ENCODE results near the gene IL10RA. TPM values are rescaled to one million over a fixed set of nuclear protein-coding genes. Genes with fewer than 3 reads are reported as not detected.

Gene IL10RA
- polyA plus RNA-seq, 3 donors: 152 to 413 (median 226) TPM

DNA sequence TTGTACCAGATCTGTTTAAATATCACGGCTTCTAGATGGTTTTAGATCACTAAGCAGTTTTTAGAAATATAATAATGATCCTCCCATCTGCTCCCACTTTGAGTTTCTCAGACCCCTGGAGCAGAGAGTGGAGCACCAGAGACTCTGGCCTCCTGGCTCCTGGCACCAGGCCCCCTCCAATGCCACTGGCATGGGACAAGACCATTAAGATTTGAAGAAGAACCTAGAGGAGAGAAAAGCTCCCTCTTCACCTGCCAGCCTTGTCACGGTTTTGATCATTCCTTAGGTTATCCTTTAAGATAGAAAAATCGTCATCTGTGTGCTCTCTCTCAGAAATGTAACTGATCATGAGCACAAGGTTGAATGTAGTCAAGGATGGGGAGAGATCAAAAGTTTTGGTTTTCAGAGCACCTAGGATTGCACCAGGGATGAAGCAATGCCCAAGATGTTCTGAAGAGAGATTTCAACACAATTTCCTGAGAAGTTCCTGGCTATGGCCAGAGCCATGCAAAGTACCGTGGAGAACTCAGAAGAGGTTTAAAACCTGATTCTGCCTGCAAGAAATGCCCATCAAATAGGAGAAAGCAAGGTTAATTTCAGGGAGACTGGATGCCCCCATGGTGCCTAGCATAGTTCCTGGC is 22.2 kb downstream of the IL10RA start:
- Mint-ChIP-seq H3K9me3 (peaks cover 3 to 10% (median 6%) of the 10 kb centered on the region in 7 donors), H3K27ac (peak overlapping the region; percentile 95 to 99 (median 98)), H3K36me3 (peaks cover 7 to 11% of the 10 kb centered on the region in 2 donors), H3K27me3 (ENCODE audit: low read depth in 3 of 3) (no peaks in the 10 kb centered on the region), H3K4me3 (peak overlapping the region in 1 of 2 donors; percentile 74), H3K4me1 (peaks cover 100% of the 10 kb centered on the region)
- no peak overlapping the region for H2AFZ ChIP-seq (ENCODE audit: insufficient read depth, low read depth, low read length, poor library complexity, severe bottlenecking)
- peak overlapping the region; percentile 80 to 98 for H3K27ac ChIP-seq (ENCODE audit: low read depth in 1 of 2, low read length in 2 of 2)
- peak overlapping the region; percentile 54 for H3K4me2 ChIP-seq (replicated peaks; ENCODE audit: extremely low read depth, low read length, poor library complexity, severe bottlenecking)
- WGBS (ENCODE audit: insufficient coverage): 0% methylated on average over 2 of the region's 4 CpGs
- DNase-seq: peak; percentile 57 to 85 (median 81)
- H3K9ac ChIP-seq (ENCODE audit: insufficient read depth, low read length, poor library complexity, severe bottlenecking): peak overlapping the region; percentile 35
- no peaks in the 10 kb centered on the region for H4K20me1 ChIP-seq (ENCODE audit: insufficient read depth, low read length)
- TF ChIP-seq, protein P1, sequence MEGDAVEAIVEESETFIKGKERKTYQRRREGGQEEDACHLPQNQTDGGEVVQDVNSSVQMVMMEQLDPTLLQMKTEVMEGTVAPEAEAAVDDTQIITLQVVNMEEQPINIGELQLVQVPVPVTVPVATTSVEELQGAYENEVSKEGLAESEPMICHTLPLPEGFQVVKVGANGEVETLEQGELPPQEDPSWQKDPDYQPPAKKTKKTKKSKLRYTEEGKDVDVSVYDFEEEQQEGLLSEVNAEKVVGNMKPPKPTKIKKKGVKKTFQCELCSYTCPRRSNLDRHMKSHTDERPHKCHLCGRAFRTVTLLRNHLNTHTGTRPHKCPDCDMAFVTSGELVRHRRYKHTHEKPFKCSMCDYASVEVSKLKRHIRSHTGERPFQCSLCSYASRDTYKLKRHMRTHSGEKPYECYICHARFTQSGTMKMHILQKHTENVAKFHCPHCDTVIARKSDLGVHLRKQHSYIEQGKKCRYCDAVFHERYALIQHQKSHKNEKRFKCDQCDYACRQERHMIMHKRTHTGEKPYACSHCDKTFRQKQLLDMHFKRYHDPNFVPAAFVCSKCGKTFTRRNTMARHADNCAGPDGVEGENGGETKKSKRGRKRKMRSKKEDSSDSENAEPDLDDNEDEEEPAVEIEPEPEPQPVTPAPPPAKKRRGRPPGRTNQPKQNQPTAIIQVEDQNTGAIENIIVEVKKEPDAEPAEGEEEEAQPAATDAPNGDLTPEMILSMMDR (IDR thresholded peaks at IDR 0.05): no peak
- peaks cover 100% of the 10 kb centered on the region in 2 donors for H3K4me1 ChIP-seq (ENCODE audit: control insufficient read depth in 1 of 2, insufficient read depth in 2 of 2, low read length in 2 of 2)
- peaks cover 5% of the 10 kb centered on the region for H3K79me2 ChIP-seq (ENCODE audit: insufficient read depth, low read length)
- H3K27me3 ChIP-seq (ENCODE audit: control insufficient read depth in 2 of 2, insufficient read depth in 2 of 2, low read length in 2 of 2): no peaks in the 10 kb centered on the region
- H3K36me3 ChIP-seq (replicated peaks in 1 of 2; ENCODE audit: control insufficient read depth in 1 of 2, insufficient read depth in 2 of 2, low read length in 2 of 2): no peaks in the 10 kb centered on the region
- intact Hi-C loops (cut with micrococcal nuclease): no loop called here
- peak overlapping the region in 1 of 3 experiments; percentile 60 for H3K4me3 ChIP-seq (replicated peaks in 1 of 3; ENCODE audit: low read depth in 2 of 3, low read length in 3 of 3)
- peaks cover 0 to 4% of the 10 kb centered on the region in 2 donors for H3K9me3 ChIP-seq (replicated peaks in 1 of 2; ENCODE audit: control insufficient read depth in 1 of 2, insufficient read depth in 1 of 2, low read length in 2 of 2)

DNA sequence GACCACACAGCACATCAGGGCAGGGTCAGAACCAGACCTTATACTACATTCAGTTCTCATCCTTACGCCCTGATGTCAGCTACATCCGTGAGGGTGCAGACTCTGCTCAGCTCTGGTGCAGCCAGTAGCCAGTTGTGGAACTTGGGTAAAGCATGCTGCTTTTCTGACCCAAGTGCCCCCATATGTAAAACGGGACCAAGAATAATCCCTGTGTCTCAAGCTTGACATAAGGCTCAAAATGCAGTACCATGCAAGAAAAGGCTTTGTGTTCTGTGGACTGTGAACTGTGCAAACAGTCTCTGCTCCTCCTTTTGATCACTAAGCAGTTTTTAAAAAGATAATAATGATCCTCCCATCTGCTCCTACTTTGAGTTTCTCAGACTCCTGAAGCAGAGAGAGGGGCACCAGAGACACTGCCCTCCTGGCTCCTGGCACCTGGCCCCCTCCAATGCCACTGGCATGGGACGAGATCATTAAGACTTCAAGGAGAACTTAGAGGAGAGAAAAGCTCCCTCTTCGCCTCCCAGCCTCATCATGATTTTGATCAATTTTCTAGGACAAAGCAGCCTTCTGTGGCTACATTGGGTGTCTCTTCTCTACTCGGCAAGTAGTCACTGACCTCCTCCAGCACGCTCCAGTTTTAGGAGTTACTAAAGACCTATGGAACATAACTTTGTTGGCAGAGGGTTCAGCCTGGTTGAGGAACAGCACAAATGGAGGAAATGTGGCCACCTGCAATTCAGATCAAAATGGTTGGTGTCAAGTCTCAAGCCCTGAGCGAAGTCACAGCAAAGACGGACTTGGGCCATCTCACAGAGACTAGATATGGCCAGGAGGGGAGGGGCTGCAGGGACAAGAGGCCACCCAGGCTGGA is 23.9 kb downstream of the IL10RA start:
- Mint-ChIP-seq H3K27me3 (ENCODE audit: low read depth in 3 of 3) (no peaks in the 10 kb centered on the region), H3K36me3 (peaks cover 0 to 2% of the 10 kb centered on the region in 2 donors), H3K9me3 (no peaks in the 10 kb centered on the region), H3K27ac (peak overlapping the region; percentile 95 to 99 (median 98)), H3K4me3 (peak overlapping the region; percentile 39 to 62), H3K4me1 (peaks cover 97% of the 10 kb centered on the region)
- Histone ChIP-seq H3K4me3 (replicated peaks in 1 of 3; ENCODE audit: low read depth in 2 of 3, low read length in 3 of 3) (peak overlapping the region in 1 of 3 experiments; percentile 33), H3K27ac (ENCODE audit: low read depth in 1 of 2, low read length in 2 of 2) (peak overlapping the region; percentile 98 to 99), H3K4me1 (ENCODE audit: control insufficient read depth in 1 of 2, insufficient read depth in 2 of 2, low read length in 2 of 2) (peaks cover 93 to 99% of the 10 kb centered on the region in 2 donors), H3K27me3 (ENCODE audit: control insufficient read depth in 2 of 2, insufficient read depth in 2 of 2, low read length in 2 of 2) (no peaks in the 10 kb centered on the region), H3K36me3 (replicated peaks in 1 of 2; ENCODE audit: control insufficient read depth in 1 of 2, insufficient read depth in 2 of 2, low read length in 2 of 2) (no peaks in the 10 kb centered on the region), H4K20me1 (ENCODE audit: insufficient read depth, low read length) (no peaks in the 10 kb centered on the region), H3K9ac (ENCODE audit: insufficient read depth, low read length, poor library complexity, severe bottlenecking) (peak overlapping the region; percentile 81), H3K4me2 (replicated peaks; ENCODE audit: extremely low read depth, low read length, poor library complexity, severe bottlenecking) (peak overlapping the region; percentile 60), H3K9me3 (replicated peaks in 1 of 2; ENCODE audit: control insufficient read depth in 1 of 2, insufficient read depth in 1 of 2, low read length in 2 of 2) (no peaks in the 10 kb centered on the region), H3K79me2 (ENCODE audit: insufficient read depth, low read length) (peaks cover 5% of the 10 kb centered on the region), H2AFZ (ENCODE audit: insufficient read depth, low read depth, low read length, poor library complexity, severe bottlenecking) (no peak overlapping the region)
- DNase-seq: no peak
- intact Hi-C loops (cut with micrococcal nuclease): loop anchor here in 1 of 2 donors (1.0 to 10.0 kb wide), 4 partner anchors 10 to 75 kb away; partner anchors contain the start of gene SMIM35
- 63% methylated on average over 5 of the region's 9 CpGs for WGBS (ENCODE audit: insufficient coverage)
- TF ChIP-seq, protein P1 (IDR thresholded peaks at IDR 0.05): no peak
